H1 (cell line): ENCODE measurements around the gene TBX5. TPM values are rescaled to one million over a fixed set of nuclear protein-coding genes. Genes with fewer than 3 reads are reported as not detected.

ENCODE experiments used
- CTCF ChIA-PET: fragments of 300-600 bp; sonication (Branson Sonifier 250); formaldehyde crosslinking; loops from one replicate; lab custom pipeline; 2021; ENCODE audit not compliant: partially characterized antibody; lab: Charles Lee
- POLR2A ChIA-PET: fragments of 300-600 bp; sonication (Branson Sonifier 250); formaldehyde crosslinking; loops from one replicate; lab custom pipeline; 2021; ENCODE audit warnings: inconsistent platforms; ENCODE audit not compliant: partially characterized antibody; lab: Charles Lee
- DNase-seq, 2 experiments: peaks; one replicate each; pipeline versions ENCODE4 v3.0.0 to v3.0.0-alpha.2; 2010 to 2022; ENCODE audit warnings: low spot score in 2 of 2, low read depth in 1 of 2, mixed read lengths in 1 of 2
- FAIRE-seq: peaks from 2 replicates; lab custom pipeline; 2011; peaks lifted over from hg19 to GRCh38; lab: Jason Lieb, UNC
- H2AFZ ChIP-seq: 2 replicates; pipeline ENCODE4 v1.8.1; 2012; ENCODE audit warnings: low read length, inconsistent platforms
- H2AK5ac ChIP-seq: 2 replicates; pipeline ENCODE4 v1.6.1; 2013; ENCODE audit warnings: low read depth, low read length
- H2BK120ac ChIP-seq: replicated peaks from 2 replicates; pipeline ENCODE3; 2013; ENCODE audit warnings: low read depth, low read length, inconsistent platforms
- H2BK12ac ChIP-seq: 2 replicates; pipeline ENCODE4 v1.6.1; 2013; ENCODE audit warnings: low read depth, low read length
- H2BK15ac ChIP-seq: 2 replicates; pipeline ENCODE4 v1.6.1; 2013; ENCODE audit warnings: low read length
- H2BK20ac ChIP-seq: 2 replicates; pipeline ENCODE4 v1.6.1; 2013; ENCODE audit warnings: low read length
- H2BK5ac ChIP-seq: 2 replicates; pipeline ENCODE4 v1.6.1; 2013; ENCODE audit warnings: low read depth, low read length
- H3K14ac ChIP-seq: 2 replicates; pipeline ENCODE4 v1.6.1; 2013; ENCODE audit warnings: inconsistent platforms; ENCODE audit not compliant: insufficient read length
- H3K18ac ChIP-seq: 2 replicates; pipeline ENCODE4 v1.6.1; 2013; ENCODE audit warnings: low read length; ENCODE audit errors: extremely low read depth
- H3K23ac ChIP-seq: 2 replicates; pipeline ENCODE4 v1.6.1; 2013; ENCODE audit warnings: inconsistent platforms; ENCODE audit not compliant: insufficient read length
- H3K23me2 ChIP-seq: 2 replicates; pipeline ENCODE4 v1.6.1; 2013; ENCODE audit warnings: low read depth, low read length
- H3K27ac ChIP-seq: 2 replicates; pipeline ENCODE4 v1.6.1; 2011; ENCODE audit warnings: low read depth, low read length, inconsistent platforms
- H3K27me3 ChIP-seq, 4 experiments: replicated peaks in 1 of 4; 1 replicate in 1 of 4; 2 replicates in 3 of 4; pipeline versions ENCODE4 v1.6.1 to v1.8.1; 2011 to 2013; ENCODE audit warnings: low read length in 3 of 4, mild to moderate bottlenecking in 3 of 4, inconsistent platforms in 2 of 4, mixed read lengths in 2 of 4, moderate library complexity in 1 of 4; ENCODE audit not compliant: control insufficient read depth in 3 of 4, insufficient read depth in 3 of 4; ENCODE audit errors: extremely low read depth in 1 of 4
- H3K36me3 ChIP-seq, 4 experiments: 2 replicates each; pipeline versions ENCODE4 v1.6.1 to v1.8.1; 2011 to 2013; ENCODE audit warnings: mild to moderate bottlenecking in 4 of 4, low read length in 3 of 4, moderate library complexity in 2 of 4, control low read depth in 1 of 4, inconsistent platforms in 1 of 4; ENCODE audit not compliant: insufficient read depth in 4 of 4, control insufficient read depth in 2 of 4
- H3K4ac ChIP-seq: replicated peaks from 2 replicates; pipeline ENCODE3; 2013; ENCODE audit warnings: low read length, low read depth, mixed read lengths, inconsistent platforms; ENCODE audit not compliant: insufficient read length
- H3K4me1 ChIP-seq, 4 experiments: replicated peaks in 1 of 4; 1 replicate in 1 of 4; 2 replicates in 3 of 4; pipeline versions ENCODE4 v1.6.1 to v1.8.1; 2011 to 2013; ENCODE audit warnings: low read length in 3 of 4, inconsistent platforms in 2 of 4, mixed read lengths in 1 of 4; ENCODE audit not compliant: insufficient read depth in 4 of 4, control insufficient read depth in 3 of 4
- H3K4me2 ChIP-seq, 2 experiments: 2 replicates each; pipeline versions ENCODE4 v1.6.1 to v1.8.1; 2011 to 2013; ENCODE audit warnings: low read depth in 2 of 2, low read length in 2 of 2, control low read depth in 1 of 2, inconsistent platforms in 1 of 2, mild to moderate bottlenecking in 1 of 2; ENCODE audit not compliant: insufficient read depth in 1 of 2
- H3K4me3 ChIP-seq, 4 experiments: fragments of 200-600, 300-600 bp in 1 of 4; sonication (generic), shearing (Covaris generic), sonication (Bioruptor Twin) in 1 of 4; 2 replicates each; pipeline versions ENCODE4 v1.5.1 to v1.8.1; 2011 to 2016; ENCODE audit warnings: low read length in 4 of 4, low read depth in 3 of 4, control low read depth in 2 of 4, inconsistent platforms in 2 of 4, mild to moderate bottlenecking in 2 of 4, mixed read lengths in 1 of 4, moderate library complexity in 1 of 4; ENCODE audit not compliant: insufficient read depth in 2 of 4; ENCODE audit errors: extremely low read depth in 1 of 4
- H3K56ac ChIP-seq: replicated peaks from 2 replicates; pipeline ENCODE3; 2013; ENCODE audit warnings: low read depth, mild to moderate bottlenecking, mixed read lengths, low read length, inconsistent platforms; ENCODE audit not compliant: insufficient read length
- H3K79me1 ChIP-seq: 2 replicates; pipeline ENCODE4 v1.6.1; 2013; ENCODE audit warnings: low read depth, low read length, control low read depth
- H3K79me2 ChIP-seq, 2 experiments: 2 replicates each; pipeline versions ENCODE4 v1.6.1 to v1.8.1; 2012 to 2013; ENCODE audit warnings: low read length in 2 of 2, mild to moderate bottlenecking in 2 of 2, inconsistent platforms in 1 of 2; ENCODE audit not compliant: insufficient read depth in 2 of 2, control insufficient read depth in 1 of 2
- H3K9ac ChIP-seq, 4 experiments: replicated peaks in 1 of 4; 1 replicate in 1 of 4; 2 replicates in 3 of 4; pipeline versions ENCODE4 v1.6.1 to v1.8.1; 2011 to 2013; ENCODE audit warnings: low read depth in 3 of 4, low read length in 3 of 4, control low read depth in 2 of 4, mild to moderate bottlenecking in 2 of 4, moderate library complexity in 2 of 4, inconsistent platforms in 1 of 4; ENCODE audit errors: extremely low read depth in 1 of 4
- H3K9me3 ChIP-seq, 2 experiments: 2 replicates each; pipeline versions ENCODE4 v1.6.1 to v1.8.1; 2012 to 2013; ENCODE audit warnings: mild to moderate bottlenecking in 2 of 2, moderate library complexity in 2 of 2, control low read depth in 1 of 2, inconsistent platforms in 1 of 2, low read depth in 1 of 2, low read length in 1 of 2, mixed read lengths in 1 of 2; ENCODE audit not compliant: insufficient read depth in 2 of 2
- H4K20me1 ChIP-seq, 2 experiments: replicated peaks in 1 of 2; 2 replicates each; pipeline versions ENCODE3 to v1.8.1; 2011 to 2013; ENCODE audit warnings: inconsistent platforms in 2 of 2, low read length in 2 of 2, mild to moderate bottlenecking in 1 of 2; ENCODE audit not compliant: insufficient read depth in 2 of 2, control insufficient read depth in 1 of 2
- H4K5ac ChIP-seq: 2 replicates; pipeline ENCODE4 v1.6.1; 2013; ENCODE audit warnings: low read length, low read depth, mixed read lengths, inconsistent platforms; ENCODE audit not compliant: insufficient read length
- H4K8ac ChIP-seq: 2 replicates; pipeline ENCODE4 v1.8.0; 2013; ENCODE audit warnings: mild to moderate bottlenecking, moderate library complexity, low read length, inconsistent platforms; ENCODE audit not compliant: insufficient read depth; ENCODE audit errors: extremely low read depth
- H4K91ac ChIP-seq: replicated peaks from 2 replicates; pipeline ENCODE3; 2013; ENCODE audit warnings: low read length, mixed read lengths, inconsistent platforms; ENCODE audit not compliant: insufficient read length
- CBX8 ChIP-seq: fragments of 300-800, 300-1000 bp; sonication (generic); IDR thresholded peaks from 2 replicates; pipeline ENCODE4 v1.7.1; 2016; ENCODE audit warnings: low read depth, low read length, borderline replicate concordance
- CREB1 ChIP-seq: IDR thresholded peaks from 2 replicates; pipeline ENCODE4 v1.6.1; 2012; ENCODE audit warnings: inconsistent platforms
- EZH2 ChIP-seq: fragments of 200-600 bp; sonication (generic); IDR thresholded peaks from 2 replicates; pipeline ENCODE4 v1.7.1; 2012; ENCODE audit warnings: low read depth, mild to moderate bottlenecking, moderate library complexity, low read length, inconsistent platforms; ENCODE audit not compliant: severe bottlenecking
- RNF2 ChIP-seq: fragments of 200-900, 300-1000 bp; sonication (generic); IDR thresholded peaks from 2 replicates; pipeline ENCODE4 v1.7.1; 2016; ENCODE audit warnings: borderline replicate concordance, low read depth, mild to moderate bottlenecking, antibody characterized with exemption, low read length; ENCODE audit not compliant: poor library complexity, severe bottlenecking; ENCODE audit errors: missing control alignments
- SUZ12 ChIP-seq: fragments of 200-600 bp; sonication (generic); IDR thresholded peaks from 2 replicates; pipeline ENCODE4 v1.6.1; 2012; ENCODE audit warnings: mild to moderate bottlenecking, inconsistent platforms, low read length, moderate library complexity, mixed read lengths
- WGBS, 2 experiments: shearing (Covaris generic) in 1 of 2; methylation state at CpG; one replicate each; pipeline versions ENCODE4 v1.1.6 to v1.1.7; 2013 to 2015; ENCODE audit warnings: low lambda C conversion rate in 2 of 2, mixed read lengths in 2 of 2, inconsistent platforms in 1 of 2, low coverage in 1 of 2, missing lambda C conversion rate in 1 of 2; ENCODE audit not compliant: insufficient replicate concordance in 2 of 2, insufficient coverage in 1 of 2, insufficient read length in 1 of 2; ENCODE audit errors: extremely low coverage in 1 of 2, missing lambda C conversion rate in 1 of 2; 5-methylcytosine and 5-hydroxymethylcytosine counted together
- polyA plus RNA-seq, 7 experiments: library from polyadenylated mRNA; depleted of rRNA in 3 of 7; stranded (reverse) in 5 of 7; unstranded in 2 of 7; fragments of >200 nt in 5 of 7; fragments of 200-250 nt in 2 of 7; gene quantifications; 1 replicate in 5 of 7; 2 replicates in 1 of 7; 4 replicates in 1 of 7; pipeline versions ENCODE4 v1.2.1 to v1.2.3, GENCODE V29; 2011 to 2013; ENCODE audit warnings: missing spikeins in 2 of 7, mixed read lengths in 2 of 7
- total RNA-seq: library from RNA; stranded (reverse); fragmentation: NEBNext Ultra II Directional; extraction: Animal tissue kit (Norgen Biotek cat#: 25700); gene quantifications from 2 replicates; pipeline ENCODE4 v1.2.1, GENCODE V29; 2021

Gene TBX5
- total and polyA plus RNA-seq, 2 of the 8 experiments (the other 6 are each of a cell fraction or from before 2014, with no cell fraction given) = 0.05 TPM; not detected in 1

DNA sequence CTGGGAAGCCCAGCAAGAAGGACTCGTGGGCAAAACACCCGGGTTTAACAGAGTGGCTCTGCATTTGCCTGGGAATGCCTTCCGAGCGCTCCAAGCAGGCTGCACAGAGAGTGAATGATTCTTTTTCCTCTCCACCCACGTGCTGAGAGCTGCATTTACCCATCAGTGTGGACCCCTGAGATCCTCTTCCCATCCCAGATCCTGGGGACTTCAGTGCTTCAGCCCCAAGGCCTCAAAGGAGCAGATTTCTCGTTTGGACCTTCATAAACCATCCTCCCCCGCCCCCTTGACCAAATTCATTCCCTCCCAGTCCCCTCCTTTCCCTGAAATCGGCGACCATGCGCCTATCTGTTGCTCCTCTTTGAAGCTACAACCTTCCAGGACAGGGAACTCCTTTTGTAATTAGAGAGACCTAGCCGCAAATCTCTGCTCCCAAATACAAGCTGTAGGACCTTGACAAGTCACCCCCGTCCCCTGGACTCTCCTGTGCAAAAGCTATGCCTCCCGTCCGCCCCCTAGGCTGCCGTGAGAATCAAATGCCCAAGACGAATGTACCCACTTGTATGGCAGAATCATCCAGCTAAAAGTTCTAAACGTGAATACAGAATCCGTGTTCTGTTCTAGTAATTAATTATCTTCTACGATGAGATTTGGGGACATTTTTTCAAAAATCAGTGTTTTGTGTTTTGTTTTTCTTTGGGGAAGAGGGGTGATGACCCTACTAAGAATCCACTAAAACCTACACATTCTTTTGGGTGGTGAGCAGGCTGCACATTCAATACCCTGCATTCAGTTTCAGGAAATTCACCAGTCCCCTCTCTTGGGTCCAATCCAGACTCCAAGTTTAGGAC is 8.8 kb downstream of the TBX5 start:
- DNase-seq (no peak), FAIRE-seq (no peak)
- no peak overlapping the region for H3K9ac ChIP-seq
- CTCF ChIA-PET = interaction anchor here (0.8 to 3.4 kb wide), 10 partner anchors 8 to 230 kb away, joined by 3 to 37 read pairs (median 5); no protein-coding TSS in a partner anchor
- no peak overlapping the region for H3K14ac ChIP-seq
- H3K79me2 ChIP-seq = no peaks in the 10 kb centered on the region
- H2AFZ ChIP-seq = no peak overlapping the region
- H2BK5ac ChIP-seq = no peak overlapping the region
- H3K36me3 ChIP-seq = no peaks in the 10 kb centered on the region; a peak in 1 of 8 replicates
- H3K27ac ChIP-seq = no peak overlapping the region
- H3K27me3 ChIP-seq = peaks cover 84 to 97% (median 95%) of the 10 kb centered on the region in 4 experiments
- no peak overlapping the region for H3K4me3 ChIP-seq
- peak overlapping the region in 1 of 2 experiments; percentile 61; a peak in 1 of 4 replicates for H3K4me2 ChIP-seq
- H2BK12ac ChIP-seq = no peak overlapping the region
- H4K20me1 ChIP-seq = peaks cover 4 to 33% of the 10 kb centered on the region in 2 experiments
- no peak overlapping the region for H4K8ac ChIP-seq
- H3K18ac ChIP-seq = no peak overlapping the region
- no peaks in the 10 kb centered on the region for H3K9me3 ChIP-seq
- peaks cover 7 to 38% (median 20%) of the 10 kb centered on the region in 4 experiments for H3K4me1 ChIP-seq
- no peaks in the 10 kb centered on the region for H3K23me2 ChIP-seq
- H2BK120ac ChIP-seq = no peak overlapping the region
- no peak overlapping the region for H2BK15ac ChIP-seq
- POLR2A ChIA-PET = interaction anchor here (1.8 kb wide), 1 partner anchor 12 kb away, joined by 5 read pairs; no protein-coding TSS in a partner anchor
- H2BK20ac ChIP-seq = no peak overlapping the region
- peak; percentile 36; the same call in 1 of the 2 replicates for TF ChIP-seq SUZ12
- peak; percentile 6; the same call in 1 of the 2 replicates for TF ChIP-seq CBX8
- TF ChIP-seq RNF2 = peak; percentile 80
- peak; percentile 15 for TF ChIP-seq EZH2
- TF ChIP-seq CREB1 = no peak
- no peak overlapping the region for H3K56ac ChIP-seq
- WGBS, 2 experiments = 12% methylated on average over 19 of the region's 19 CpGs; no CpG with 5 or more reads in 1 of the 2 experiments
- H3K4ac ChIP-seq = no peak overlapping the region
- H3K23ac ChIP-seq = no peak overlapping the region
- no peak overlapping the region for H2AK5ac ChIP-seq
- no peak overlapping the region for H4K91ac ChIP-seq
- H4K5ac ChIP-seq = no peak overlapping the region
- H3K79me1 ChIP-seq = no peaks in the 10 kb centered on the region; the same call in 1 of the 2 replicates
